Esophagus (tissue), 2 donors: Measurements from ENCODE around the gene EVA1B. TPM values are rescaled to one million over a fixed set of nuclear protein-coding genes. Genes with fewer than 3 reads are reported as not detected.

ENCODE experiments used
- H3K27ac ChIP-seq, 2 donors: one replicate each; pipeline ENCODE4 v1.5.1; 2013; ENCODE audit warnings: low read depth in 2 of 2, mild to moderate bottlenecking in 2 of 2, inconsistent platforms in 1 of 2, low read length in 1 of 2, moderate library complexity in 1 of 2
- H3K27me3 ChIP-seq, 2 donors: one replicate each; pipeline ENCODE4 v1.6.1; 2013; ENCODE audit warnings: low read length in 2 of 2, control low read depth in 1 of 2, mild to moderate bottlenecking in 1 of 2; ENCODE audit not compliant: insufficient read depth in 2 of 2, control insufficient read depth in 1 of 2
- H3K36me3 ChIP-seq, 2 donors: one replicate each; pipeline ENCODE4 v1.6.1; 2013; ENCODE audit warnings: low read length in 1 of 2; ENCODE audit not compliant: control insufficient read depth in 2 of 2, insufficient read depth in 2 of 2
- H3K4me1 ChIP-seq, 2 donors: one replicate each; pipeline ENCODE4 v1.6.1; 2013; ENCODE audit warnings: low read length in 1 of 2; ENCODE audit not compliant: control insufficient read depth in 2 of 2, insufficient read depth in 2 of 2
- H3K4me3 ChIP-seq, 2 donors: one replicate each; pipeline ENCODE4 v1.5.1; 2013; ENCODE audit warnings: low read length in 2 of 2, mild to moderate bottlenecking in 2 of 2, low read depth in 1 of 2, moderate library complexity in 1 of 2
- H3K9me3 ChIP-seq, 2 donors: one replicate each; pipeline ENCODE4 v1.6.1; 2013; ENCODE audit warnings: mild to moderate bottlenecking in 2 of 2, low read depth in 1 of 2, low read length in 1 of 2, moderate library complexity in 1 of 2; ENCODE audit not compliant: control insufficient read depth in 2 of 2, insufficient read depth in 1 of 2
- WGBS, 2 donors: extraction: QIAGEN DNeasy Blood & Tissue Kit; methylation state at CpG; one replicate each; pipeline ENCODE4 v1.1.7; 2013; 5-methylcytosine and 5-hydroxymethylcytosine counted together
- polyA plus RNA-seq, 2 donors: library from polyadenylated mRNA; stranded (reverse); fragments of 200-250 nt; gene quantifications; one replicate each; pipeline ENCODE4 v1.2.3, GENCODE V29; 2013
- donor health status: healthy with polysubstance abuse.
- donor health status: Bipolar disorder and iron deficiency.

EVA1B gene
- polyA plus RNA-seq, 2 donors = 6.1 to 9.3 TPM

- 54 to 59% methylated on average over 7 of the region's 7 CpGs for WGBS, 2 donors
- peak overlapping the region; percentile 85 to 89 for H3K27ac ChIP-seq
- peaks cover 5 to 31% of the 10 kb centered on the region in 2 donors for H3K4me1 ChIP-seq
- no peaks in the 10 kb centered on the region for H3K9me3 ChIP-seq
- H3K36me3 ChIP-seq = peaks cover 10 to 58% of the 10 kb centered on the region in 2 donors
- no peaks in the 10 kb centered on the region for H3K27me3 ChIP-seq
- H3K4me3 ChIP-seq = no peak overlapping the region
Observed at GRCh38 chr1:36349241-36349671, 25.8 kb upstream of the EVA1B start.

GRCh38 chr1:36346741-36347370, 23.4 kb upstream of the EVA1B start:
- H3K4me1 ChIP-seq = peaks cover 7 to 26% of the 10 kb centered on the region in 2 donors
- peaks cover 7 to 56% of the 10 kb centered on the region in 2 donors for H3K36me3 ChIP-seq
- no peaks in the 10 kb centered on the region for H3K27me3 ChIP-seq
- no peak overlapping the region for H3K4me3 ChIP-seq
- no peak overlapping the region for H3K27ac ChIP-seq
- no peaks in the 10 kb centered on the region for H3K9me3 ChIP-seq
- WGBS, 2 donors = 88 to 93% methylated on average over 8 of the region's 8 CpGs

GRCh38 chr1:36345353-36345752, 21.9 kb upstream of the EVA1B start:
- H3K36me3 ChIP-seq = peaks cover 9 to 67% of the 10 kb centered on the region in 2 donors
- no peak overlapping the region for H3K27ac ChIP-seq
- H3K27me3 ChIP-seq = no peaks in the 10 kb centered on the region
- H3K9me3 ChIP-seq = no peaks in the 10 kb centered on the region
- WGBS, 2 donors = 84 to 88% methylated on average over 7 of the region's 7 CpGs
- H3K4me3 ChIP-seq = no peak overlapping the region
- H3K4me1 ChIP-seq = peaks cover 5 to 13% of the 10 kb centered on the region in 2 donors

DNA sequence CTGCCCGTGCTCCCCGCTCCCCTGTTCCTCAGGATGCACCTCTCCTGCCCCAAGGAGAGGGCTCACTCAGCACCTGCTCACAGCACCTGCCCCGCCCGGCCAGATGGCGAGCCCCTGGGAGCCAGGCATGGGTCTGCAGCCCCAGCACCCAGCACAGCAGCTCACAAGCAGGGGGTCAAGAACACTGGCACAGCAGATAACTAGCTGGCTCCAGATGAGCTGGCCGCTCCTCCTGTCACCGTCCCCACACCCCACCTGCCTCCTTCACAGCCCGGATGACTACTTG, 20.9 kb upstream of the EVA1B start:
- 82 to 95% methylated on average over 8 of the region's 8 CpGs for WGBS, 2 donors
- no peaks in the 10 kb centered on the region for H3K27me3 ChIP-seq
- no peak overlapping the region for H3K4me3 ChIP-seq
- peaks cover 9 to 71% of the 10 kb centered on the region in 2 donors for H3K36me3 ChIP-seq
- H3K27ac ChIP-seq = no peak overlapping the region
- peaks cover 3 to 4% of the 10 kb centered on the region in 2 donors for H3K4me1 ChIP-seq
- H3K9me3 ChIP-seq = no peaks in the 10 kb centered on the region

- Histone ChIP-seq H3K4me1 (peaks cover 3 to 4% of the 10 kb centered on the region in 2 donors), H3K27ac (no peak overlapping the region), H3K36me3 (peaks cover 9 to 74% of the 10 kb centered on the region in 2 donors), H3K9me3 (no peaks in the 10 kb centered on the region), H3K4me3 (no peak overlapping the region), H3K27me3 (no peaks in the 10 kb centered on the region)
- 91 to 92% methylated on average over 24 of the region's 24 CpGs for WGBS, 2 donors
Observed at GRCh38 chr1:36343651-36344394, 20.4 kb upstream of the EVA1B start.

DNA sequence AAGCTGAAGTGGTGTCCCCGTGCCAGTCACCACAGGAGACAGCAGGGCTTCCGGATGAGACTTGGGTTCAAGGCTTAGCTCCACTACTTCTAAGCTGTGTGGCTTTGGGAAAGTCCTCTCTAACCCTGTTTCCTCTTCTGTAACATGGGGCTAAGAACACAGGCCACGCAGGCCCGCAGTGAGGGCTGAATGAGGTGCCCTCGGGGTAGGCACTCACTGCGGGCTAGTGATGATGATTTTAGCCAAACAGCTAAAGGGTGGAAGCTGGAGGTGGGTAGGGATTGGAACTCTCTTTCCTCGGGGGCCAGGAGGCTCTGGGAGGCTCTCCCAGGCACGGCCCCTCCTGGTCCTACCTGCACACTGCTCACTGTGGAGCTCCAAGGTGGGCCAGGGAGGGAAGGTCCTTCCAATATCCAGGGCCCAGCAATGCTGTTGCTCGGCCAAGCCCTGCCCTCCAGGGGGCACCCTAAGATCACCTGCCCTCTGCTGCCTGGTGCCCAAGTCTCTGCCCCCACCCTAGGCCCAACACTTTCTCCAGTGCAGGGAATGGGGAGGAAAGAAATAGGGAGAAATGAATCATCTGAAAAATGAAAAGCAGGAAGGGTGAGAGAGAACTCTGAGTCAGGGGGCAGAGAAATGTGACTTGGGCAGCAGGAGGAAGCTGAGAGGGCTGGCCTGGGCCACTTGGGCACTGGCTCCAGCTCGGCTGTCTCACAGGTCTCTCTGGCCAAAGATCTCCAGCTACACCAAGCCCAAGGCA, 19.2 kb upstream of the EVA1B start:
- Histone ChIP-seq H3K4me3 (no peak overlapping the region), H3K36me3 (peaks cover 2 to 66% of the 10 kb centered on the region in 2 donors), H3K27ac (peak overlapping the region; percentile 18 to 66), H3K4me1 (peaks cover 3 to 4% of the 10 kb centered on the region in 2 donors), H3K27me3 (no peaks in the 10 kb centered on the region), H3K9me3 (no peaks in the 10 kb centered on the region)
- WGBS, 2 donors = 77 to 78% methylated on average over 10 of the region's 10 CpGs

- H3K9me3 ChIP-seq = no peaks in the 10 kb centered on the region
- 88 to 94% methylated on average over 33 to 34 of the region's 34 CpGs for WGBS, 2 donors
- no peak overlapping the region for H3K27ac ChIP-seq
- peaks cover 2 to 60% of the 10 kb centered on the region in 2 donors for H3K36me3 ChIP-seq
- H3K4me1 ChIP-seq = peaks cover 3 to 4% of the 10 kb centered on the region in 2 donors
- no peak overlapping the region for H3K4me3 ChIP-seq
- no peaks in the 10 kb centered on the region for H3K27me3 ChIP-seq
Observed at GRCh38 chr1:36341626-36342320, 18.3 kb upstream of the EVA1B start.

DNA sequence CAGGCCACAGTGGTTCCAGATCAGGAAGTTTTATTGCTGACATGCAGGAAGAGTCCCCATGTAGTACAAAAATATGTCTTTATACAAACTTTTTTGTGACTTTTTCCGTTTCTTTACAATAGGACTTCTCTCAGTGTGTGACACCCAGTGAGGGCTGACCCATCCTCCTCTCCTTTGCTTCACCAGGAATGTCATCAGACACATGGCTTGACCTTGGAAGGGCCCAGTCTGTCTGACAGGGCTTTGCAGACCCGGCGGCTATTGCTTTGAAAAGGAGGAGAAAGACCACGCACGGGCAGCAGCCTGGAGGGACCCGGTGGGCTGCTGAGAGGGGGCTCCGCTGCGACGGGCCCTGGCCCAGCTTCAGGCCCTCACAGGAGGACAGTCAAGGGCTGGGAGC, 16.2 kb upstream of the EVA1B start:
- Histone ChIP-seq H3K4me1 (peaks cover 3 to 4% of the 10 kb centered on the region in 2 donors), H3K36me3 (peaks cover 2 to 44% of the 10 kb centered on the region in 2 donors), H3K9me3 (no peaks in the 10 kb centered on the region), H3K4me3 (no peak overlapping the region), H3K27me3 (no peaks in the 10 kb centered on the region), H3K27ac (no peak overlapping the region)
- WGBS, 2 donors = 88% methylated on average over 9 of the region's 9 CpGs

DNA sequence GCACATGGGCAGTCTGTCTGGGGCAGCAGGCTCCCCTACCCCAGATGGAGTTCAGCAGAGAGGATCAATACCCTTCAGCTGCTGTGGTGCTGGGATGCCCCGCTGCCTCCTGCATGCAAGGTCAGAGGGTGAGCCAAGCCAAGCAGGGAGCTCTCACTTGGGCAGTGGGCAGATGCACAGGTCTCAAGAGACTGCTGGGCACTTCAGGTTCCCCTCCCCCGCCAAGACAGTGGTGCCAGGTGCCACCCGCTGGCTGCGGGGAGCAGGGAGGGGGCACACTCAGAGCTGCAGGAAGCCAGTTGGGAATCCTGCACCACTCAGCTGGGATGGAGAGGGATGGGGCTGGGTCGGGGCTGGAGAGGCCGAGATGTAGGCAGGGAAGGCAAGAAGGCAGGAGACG, 15.8 kb upstream of the EVA1B start:
- no peak overlapping the region for H3K27ac ChIP-seq
- H3K4me1 ChIP-seq = peaks cover 3 to 4% of the 10 kb centered on the region in 2 donors
- peaks cover 2 to 40% of the 10 kb centered on the region in 2 donors for H3K36me3 ChIP-seq
- no peak overlapping the region for H3K4me3 ChIP-seq
- 76 to 85% methylated on average over 7 of the region's 7 CpGs for WGBS, 2 donors
- no peaks in the 10 kb centered on the region for H3K9me3 ChIP-seq
- no peaks in the 10 kb centered on the region for H3K27me3 ChIP-seq
